Keratinocyte (primary cell): ENCODE results near the gene EP300. TPM values are rescaled to one million over a fixed set of nuclear protein-coding genes. Genes with fewer than 3 reads are reported as not detected.

Experiments
- DNase-seq: peaks from one replicate; pipeline ENCODE4 v3.0.0-alpha.2; 2011; ENCODE audit warnings: low read depth, missing footprints, low spot score
- FAIRE-seq: peaks from 2 replicates; lab custom pipeline; 2011; peaks lifted over from hg19 to GRCh38; lab: Jason Lieb, UNC
- H2AFZ ChIP-seq: 2 replicates; pipeline ENCODE4 v1.6.0; 2012; ENCODE audit warnings: low read length, control low read depth, inconsistent platforms; ENCODE audit not compliant: control insufficient read depth
- H3K27ac ChIP-seq: 2 replicates; pipeline ENCODE4 v1.5.1; 2011; ENCODE audit warnings: low read length; ENCODE audit not compliant: control insufficient read depth, insufficient read depth
- H3K27me3 ChIP-seq: 3 replicates; pipeline ENCODE4 v1.6.0; 2011; ENCODE audit warnings: low read length; ENCODE audit not compliant: control insufficient read depth, insufficient read depth; ENCODE audit errors: extremely low read depth
- H3K36me3 ChIP-seq, 2 experiments: 2 replicates in 1 of 2; 3 replicates in 1 of 2; pipeline ENCODE4 v1.5.1; 2011; ENCODE audit warnings: low read length in 2 of 2, mild to moderate bottlenecking in 1 of 2; ENCODE audit not compliant: control insufficient read depth in 2 of 2, insufficient read depth in 2 of 2; ENCODE audit errors: extremely low read depth in 1 of 2
- H3K4me1 ChIP-seq: 3 replicates; pipeline ENCODE4 v1.5.1; 2011; ENCODE audit warnings: low read length; ENCODE audit not compliant: control insufficient read depth, insufficient read depth; ENCODE audit errors: extremely low read depth
- H3K4me2 ChIP-seq: 3 replicates; pipeline ENCODE4 v1.6.0; 2011; ENCODE audit warnings: low read depth, low read length; ENCODE audit not compliant: control insufficient read depth, insufficient read depth; ENCODE audit errors: extremely low read depth
- H3K4me3 ChIP-seq, 3 experiments: fragments of 200-600 bp in 1 of 3; sonication (generic) in 1 of 3; 2 replicates in 2 of 3; 3 replicates in 1 of 3; pipeline ENCODE4 v1.5.1; 2011 to 2016; ENCODE audit warnings: low read length in 3 of 3, mild to moderate bottlenecking in 3 of 3, control low read depth in 2 of 3, inconsistent platforms in 1 of 3, low read depth in 1 of 3, mixed read lengths in 1 of 3, mixed run types in 1 of 3, moderate library complexity in 1 of 3; ENCODE audit not compliant: control insufficient read depth in 2 of 3, insufficient read depth in 2 of 3; ENCODE audit errors: extremely low read depth in 1 of 3
- H3K79me2 ChIP-seq: 2 replicates; pipeline ENCODE4 v1.6.0; 2012; ENCODE audit warnings: low read length; ENCODE audit not compliant: control insufficient read depth, insufficient read depth
- H3K9ac ChIP-seq: 3 replicates; pipeline ENCODE4 v1.6.0; 2011; ENCODE audit warnings: low read length; ENCODE audit not compliant: control insufficient read depth, insufficient read depth; ENCODE audit errors: extremely low read depth
- H3K9me1 ChIP-seq: 3 replicates; pipeline ENCODE4 v1.6.0; 2011; ENCODE audit warnings: low read length; ENCODE audit not compliant: control insufficient read depth, insufficient read depth; ENCODE audit errors: extremely low read depth
- H3K9me3 ChIP-seq: 2 replicates; pipeline ENCODE4 v1.5.1; 2012; ENCODE audit warnings: low read depth, low read length; ENCODE audit not compliant: control insufficient read depth
- H4K20me1 ChIP-seq: 3 replicates; pipeline ENCODE4 v1.6.0; 2011; ENCODE audit warnings: low read length; ENCODE audit not compliant: control insufficient read depth, insufficient read depth; ENCODE audit errors: extremely low read depth
- EZH2 ChIP-seq: IDR thresholded peaks from one replicate; pipeline ENCODE4 v1.6.1; 2012; ENCODE audit warnings: inconsistent platforms, mild to moderate bottlenecking, low read length, moderate library complexity
- dilution Hi-C: fragments of 300-500 bp; cut with MboI; formaldehyde crosslinking; loops from one replicate; pipeline ENCODE4 v1.7.0; 2020; ENCODE audit warnings: low sequenced_read_pairs; ENCODE audit not compliant: extremely low pct_ligation_motif_present
- polyA plus RNA-seq, 5 experiments: library from polyadenylated mRNA; depleted of rRNA in 3 of 5; stranded (reverse) in 3 of 5; stranded (forward) in 1 of 5; unstranded in 1 of 5; fragments of >200 nt; gene quantifications; 1 replicate in 1 of 5; 2 replicates in 3 of 5; 3 replicates in 1 of 5; pipeline versions ENCODE4 v1.2.1 to v1.2.3, GENCODE V29; 2011 to 2012; ENCODE audit warnings: missing spikeins in 2 of 5, low read depth in 1 of 5, low replicate concordance in 1 of 5
- TF ChIP-seq, protein P1 (sequence below), 3 experiments: IDR thresholded peaks in 1 of 3; conservative IDR thresholded peaks in 1 of 3; optimal IDR thresholded peaks in 1 of 3; 2 replicates in 2 of 3; 3 replicates in 1 of 3; pipeline versions ENCODE3 to v1.5.1; 2011; ENCODE audit warnings: low read length in 3 of 3, mild to moderate bottlenecking in 3 of 3, moderate library complexity in 2 of 3, control low read depth in 1 of 3, inconsistent platforms in 1 of 3; ENCODE audit not compliant: insufficient read depth in 2 of 3; ENCODE audit errors: extremely low read depth in 1 of 3

Gene EP300
- polyA plus RNA-seq, 1 donor (not counting 4 experiments of a cell fraction or from before 2014, with no cell fraction given): 10.5 TPM

DNA sequence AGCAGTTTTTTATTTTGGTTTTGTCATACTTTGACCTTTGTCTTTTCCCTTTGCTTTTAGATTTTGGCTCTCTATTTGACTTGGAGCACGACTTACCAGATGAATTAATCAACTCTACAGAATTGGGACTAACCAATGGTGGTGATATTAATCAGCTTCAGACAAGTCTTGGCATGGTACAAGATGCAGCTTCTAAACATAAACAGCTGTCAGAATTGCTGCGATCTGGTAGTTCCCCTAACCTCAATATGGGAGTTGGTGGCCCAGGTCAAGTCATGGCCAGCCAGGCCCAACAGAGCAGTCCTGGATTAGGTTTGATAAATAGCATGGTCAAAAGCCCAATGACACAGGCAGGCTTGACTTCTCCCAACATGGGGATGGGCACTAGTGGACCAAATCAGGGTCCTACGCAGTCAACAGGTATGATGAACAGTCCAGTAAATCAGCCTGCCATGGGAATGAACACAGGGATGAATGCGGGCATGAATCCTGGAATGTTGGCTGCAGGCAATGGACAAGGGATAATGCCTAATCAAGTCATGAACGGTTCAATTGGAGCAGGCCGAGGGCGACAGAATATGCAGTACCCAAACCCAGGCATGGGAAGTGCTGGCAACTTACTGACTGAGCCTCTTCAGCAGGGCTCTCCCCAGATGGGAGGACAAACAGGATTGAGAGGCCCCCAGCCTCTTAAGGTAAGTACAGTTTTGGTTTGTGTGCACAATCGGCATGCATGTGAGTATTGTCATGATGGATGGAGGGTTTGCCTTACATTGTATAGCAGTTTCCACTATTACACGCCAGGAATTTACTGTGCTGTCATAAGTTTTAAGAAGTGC is 25.0 kb downstream of the EP300 start:
- H3K4me1 ChIP-seq: no peaks in the 10 kb centered on the region
- no peak overlapping the region for H3K4me3 ChIP-seq
- H3K79me2 ChIP-seq: peaks cover 72% of the 10 kb centered on the region
- H3K27ac ChIP-seq: no peak overlapping the region
- H3K36me3 ChIP-seq: peaks cover 5 to 24% of the 10 kb centered on the region in 2 experiments
- no peak for DNase-seq
- no peaks in the 10 kb centered on the region for H3K27me3 ChIP-seq
- H4K20me1 ChIP-seq: peaks cover 9% of the 10 kb centered on the region
- H3K9me3 ChIP-seq: no peaks in the 10 kb centered on the region
- no peak overlapping the region for H2AFZ ChIP-seq
- dilution Hi-C loops: no loop called here
- TF ChIP-seq, protein P1, sequence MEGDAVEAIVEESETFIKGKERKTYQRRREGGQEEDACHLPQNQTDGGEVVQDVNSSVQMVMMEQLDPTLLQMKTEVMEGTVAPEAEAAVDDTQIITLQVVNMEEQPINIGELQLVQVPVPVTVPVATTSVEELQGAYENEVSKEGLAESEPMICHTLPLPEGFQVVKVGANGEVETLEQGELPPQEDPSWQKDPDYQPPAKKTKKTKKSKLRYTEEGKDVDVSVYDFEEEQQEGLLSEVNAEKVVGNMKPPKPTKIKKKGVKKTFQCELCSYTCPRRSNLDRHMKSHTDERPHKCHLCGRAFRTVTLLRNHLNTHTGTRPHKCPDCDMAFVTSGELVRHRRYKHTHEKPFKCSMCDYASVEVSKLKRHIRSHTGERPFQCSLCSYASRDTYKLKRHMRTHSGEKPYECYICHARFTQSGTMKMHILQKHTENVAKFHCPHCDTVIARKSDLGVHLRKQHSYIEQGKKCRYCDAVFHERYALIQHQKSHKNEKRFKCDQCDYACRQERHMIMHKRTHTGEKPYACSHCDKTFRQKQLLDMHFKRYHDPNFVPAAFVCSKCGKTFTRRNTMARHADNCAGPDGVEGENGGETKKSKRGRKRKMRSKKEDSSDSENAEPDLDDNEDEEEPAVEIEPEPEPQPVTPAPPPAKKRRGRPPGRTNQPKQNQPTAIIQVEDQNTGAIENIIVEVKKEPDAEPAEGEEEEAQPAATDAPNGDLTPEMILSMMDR (optimal IDR thresholded peaks at IDR 0.05 in 1 of 3, IDR thresholded peaks at IDR 0.05 in 1 of 3, conservative IDR thresholded peaks at IDR 0.05 in 1 of 3; ENCODE audit: extremely low read depth in 1 of 3, insufficient read depth in 2 of 3, low read length in 3 of 3): no peak
- no peak for TF ChIP-seq EZH2
- no peak overlapping the region for H3K9ac ChIP-seq
- peak; percentile 58 for FAIRE-seq
- no peak overlapping the region for H3K4me2 ChIP-seq
- no peaks in the 10 kb centered on the region for H3K9me1 ChIP-seq

DNA sequence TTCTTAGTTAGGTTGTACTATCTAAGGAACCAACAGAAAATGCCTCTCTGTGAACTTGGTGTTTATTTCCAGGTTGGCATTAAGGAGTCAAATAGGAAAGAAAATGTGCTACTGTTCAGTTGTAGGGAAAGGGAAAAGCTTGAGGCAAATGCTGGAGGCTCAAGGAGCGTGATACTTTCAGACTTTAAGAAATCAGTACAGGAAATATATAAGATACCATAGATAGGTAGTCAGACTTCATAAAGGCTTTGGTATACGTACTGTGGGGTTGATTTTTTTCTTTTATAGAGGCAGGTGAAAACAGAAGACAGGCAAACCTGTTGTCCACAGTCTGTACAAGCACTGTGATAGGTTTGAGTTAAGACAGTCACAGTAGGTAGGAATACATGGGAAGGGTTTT is 30.8 kb downstream of the EP300 start:
- dilution Hi-C loops: no loop called here
- H4K20me1 ChIP-seq: no peaks in the 10 kb centered on the region
- H3K4me1 ChIP-seq: peaks cover 11% of the 10 kb centered on the region
- no peaks in the 10 kb centered on the region for H3K27me3 ChIP-seq
- no peak overlapping the region for H3K9ac ChIP-seq
- H3K9me1 ChIP-seq: no peaks in the 10 kb centered on the region
- peaks cover 8 to 14% of the 10 kb centered on the region in 2 experiments for H3K36me3 ChIP-seq
- peak overlapping the region; percentile 67 for H3K4me2 ChIP-seq
- H3K4me3 ChIP-seq: no peak overlapping the region
- TF ChIP-seq, protein P1 (optimal IDR thresholded peaks at IDR 0.05 in 1 of 3, IDR thresholded peaks at IDR 0.05 in 1 of 3, conservative IDR thresholded peaks at IDR 0.05 in 1 of 3; ENCODE audit: extremely low read depth in 1 of 3, insufficient read depth in 2 of 3, low read length in 3 of 3): no peak
- TF ChIP-seq EZH2: no peak
- H2AFZ ChIP-seq: no peak overlapping the region
- peaks cover 52% of the 10 kb centered on the region for H3K79me2 ChIP-seq
- H3K27ac ChIP-seq: no peak overlapping the region
- no peaks in the 10 kb centered on the region for H3K9me3 ChIP-seq
- peak; percentile 29 for FAIRE-seq
- DNase-seq: no peak
